HEK293T (cell line): ENCODE measurements around the gene EYS.

Source experiments
- CTCF ChIA-PET: fragments of 350-600 bp; formaldehyde crosslinking; extraction: SDS; loops from one replicate; lab custom pipeline; 2021; ENCODE audit warnings: antibody characterized with exemption, inconsistent platforms; lab: Yijun Ruan, JAX
- POLR2A ChIA-PET: fragments of 350-600 bp; formaldehyde crosslinking; extraction: SDS; loops from one replicate; lab custom pipeline; 2020; ENCODE audit warnings: antibody characterized with exemption, inconsistent platforms; lab: Yijun Ruan, JAX
- DNase-seq: peaks from one replicate; pipeline ENCODE4 v3.0.0; 2012; ENCODE audit warnings: mixed read lengths; ENCODE audit errors: extremely low spot score
- ARNT ChIP-seq: fragments of 450-650 bp; IDR thresholded peaks from 2 replicates; pipeline ENCODE4 v1.6.1; 2017; ENCODE audit warnings: mild to moderate bottlenecking
- BHLHE40 ChIP-seq: fragments of 450-650 bp; IDR thresholded peaks from 2 replicates; pipeline ENCODE4 v1.6.1; 2016; ENCODE audit warnings: mild to moderate bottlenecking, moderate library complexity, borderline replicate concordance
- CTBP1 ChIP-seq: fragments of 450-650 bp; IDR thresholded peaks from 2 replicates; pipeline ENCODE4 v1.6.1; 2016; ENCODE audit warnings: borderline replicate concordance
- ELF4 ChIP-seq: fragments of 450-650 bp; IDR thresholded peaks from 2 replicates; pipeline ENCODE4 v1.6.1; 2017; ENCODE audit warnings: antibody characterized with exemption
- FOXA1 ChIP-seq: fragments of 450-650 bp; IDR thresholded peaks from 2 replicates; pipeline ENCODE4 v1.6.1; 2016; ENCODE audit warnings: mild to moderate bottlenecking
- FOXK2 ChIP-seq: fragments of 450-650 bp; IDR thresholded peaks from 2 replicates; pipeline ENCODE4 v1.6.1; 2016; ENCODE audit warnings: mild to moderate bottlenecking
- FOXM1 ChIP-seq: fragments of 450-650 bp; IDR thresholded peaks from 2 replicates; pipeline ENCODE4 v1.6.1; 2017; ENCODE audit warnings: mild to moderate bottlenecking, borderline replicate concordance
- HDGF ChIP-seq: fragments of 450-650 bp; IDR thresholded peaks from 2 replicates; pipeline ENCODE4 v1.6.1; 2017; ENCODE audit warnings: antibody characterized with exemption, borderline replicate concordance
- L3MBTL2 ChIP-seq: fragments of 450-650 bp; conservative IDR thresholded peaks from 2 replicates; pipeline ENCODE4 v1.6.1; 2016; ENCODE audit warnings: mild to moderate bottlenecking
- LEF1 ChIP-seq: fragments of 450-650 bp; IDR thresholded peaks from 2 replicates; pipeline ENCODE4 v1.6.1; 2017; ENCODE audit warnings: mild to moderate bottlenecking, borderline replicate concordance
- NFRKB ChIP-seq: fragments of 450-650 bp; IDR thresholded peaks from 2 replicates; pipeline ENCODE4 v1.6.1; 2016; ENCODE audit warnings: mild to moderate bottlenecking, moderate library complexity
- PKNOX1 ChIP-seq: fragments of 450-650 bp; IDR thresholded peaks from 2 replicates; pipeline ENCODE4 v1.6.1; 2016
- SP1 ChIP-seq: fragments of 450-650 bp; IDR thresholded peaks from 2 replicates; pipeline ENCODE4 v1.6.1; 2017
- SUZ12 ChIP-seq: fragments of 450-650 bp; IDR thresholded peaks from 2 replicates; pipeline ENCODE4 v1.6.1; 2016; ENCODE audit warnings: mild to moderate bottlenecking
- TARDBP ChIP-seq: fragments of 450-650 bp; IDR thresholded peaks from 2 replicates; pipeline ENCODE4 v1.6.1; 2016
- ZNF384 ChIP-seq: fragments of 450-650 bp; IDR thresholded peaks from 2 replicates; pipeline ENCODE4 v1.6.1; 2016

EYS gene

GRCh38 chr6:65182681-65183080 is 524.3 kb downstream of the EYS start:
- CTCF ChIA-PET: no interaction called here

GRCh38 chr6:65170273-65170672 is 536.8 kb downstream of the EYS start:
- ChIA-PET CTCF (no interaction called here), POLR2A (no interaction called here)
- no peak for DNase-seq
- no peak for TF ChIP-seq FOXK2
- TF ChIP-seq ZNF384: no peak
- TF ChIP-seq HDGF: no peak
- TF ChIP-seq FOXM1: no peak
- no peak for TF ChIP-seq FOXA1
- TF ChIP-seq LEF1: no peak
- no peak for TF ChIP-seq CTBP1
- TF ChIP-seq ARNT: no peak
- TF ChIP-seq L3MBTL2: no peak
- no peak for TF ChIP-seq ELF4
- TF ChIP-seq TARDBP: no peak
- TF ChIP-seq NFRKB: no peak
- no peak for TF ChIP-seq BHLHE40
- TF ChIP-seq PKNOX1: no peak
- no peak for TF ChIP-seq SP1
- TF ChIP-seq SUZ12: no peak

More at GRCh38 chr6:65182681-65183080, 524.3 kb downstream of the EYS start:
- DNase-seq: no peak
- POLR2A ChIA-PET: no interaction called here
- no peak for TF ChIP-seq CTBP1
- TF ChIP-seq FOXK2: no peak
- TF ChIP-seq ELF4: no peak
- TF ChIP-seq NFRKB: no peak
- no peak for TF ChIP-seq BHLHE40
- TF ChIP-seq ARNT: no peak
- no peak for TF ChIP-seq PKNOX1
- no peak for TF ChIP-seq LEF1
- no peak for TF ChIP-seq SUZ12
- TF ChIP-seq L3MBTL2: no peak
- TF ChIP-seq TARDBP: no peak
- no peak for TF ChIP-seq SP1
- no peak for TF ChIP-seq ZNF384
- no peak for TF ChIP-seq HDGF

GRCh38 chr6:65161661-65162060 is 545.4 kb downstream of the EYS start:
- no peak for DNase-seq
- POLR2A ChIA-PET: no interaction called here
- CTCF ChIA-PET: no interaction called here
- no peak for TF ChIP-seq LEF1
- TF ChIP-seq L3MBTL2: no peak
- TF ChIP-seq ARNT: no peak
- TF ChIP-seq HDGF: no peak
- TF ChIP-seq TARDBP: no peak
- TF ChIP-seq FOXA1: no peak
- TF ChIP-seq SP1: no peak
- no peak for TF ChIP-seq ELF4

- no peak for TF ChIP-seq CTBP1
- TF ChIP-seq PKNOX1: no peak
- no peak for TF ChIP-seq TARDBP
- TF ChIP-seq L3MBTL2: no peak
- no peak for TF ChIP-seq HDGF
- TF ChIP-seq BHLHE40: no peak
- ChIA-PET POLR2A (no interaction called here), CTCF (no interaction called here)
- DNase-seq: no peak
Observed at GRCh38 chr6:65157025-65157424, 550.0 kb downstream of the EYS start.

GRCh38 chr6:65155083-65155482 is 551.9 kb downstream of the EYS start:
- ChIA-PET CTCF (no interaction called here), POLR2A (no interaction called here)
- DNase-seq: no peak
- TF ChIP-seq PKNOX1 (no peak), TARDBP (no peak), FOXK2 (no peak), ELF4 (no peak), HDGF (no peak), ARNT (no peak), L3MBTL2 (no peak), CTBP1 (no peak), FOXA1 (no peak), SP1 (no peak)

GRCh38 chr6:65149841-65150240 is 557.2 kb downstream of the EYS start:
- DNase-seq: no peak
- ChIA-PET POLR2A (no interaction called here), CTCF (no interaction called here)
- TF ChIP-seq L3MBTL2 (no peak), ZNF384 (no peak), ARNT (no peak), HDGF (no peak), CTBP1 (no peak), ELF4 (no peak)
